Measurements from ENCODE around the gene POPDC2. TPM values are rescaled to one million over a fixed set of nuclear protein-coding genes. Genes with fewer than 3 reads are reported as not detected.

The POPDC2 gene
- total RNA-seq (2021) = 0.37 and 0.97 TPM in 2 replicates
- long read RNA-seq, partial matches to known transcripts = 0 of 9 reads
- long read RNA-seq, other reads (novel, unspliced or antisense) = 9 of 9 reads

GRCh38 chr3:119660474-119661440 is at the start of gene POPDC2:
TSS of gene POPDC2 (minus strand) at chr3:119660589. CDS start at chr3:119660423, 166 bp downstream.
- TF ChIP-seq CTCF (conservative IDR thresholded peaks at IDR 0.05) = no peak
- Histone ChIP-seq H4K8ac (replicated peaks; ENCODE audit: insufficient read length, low read depth, low read length) (no peak within 1 kb of the TSS), H3T11ph (ENCODE audit: low read length) (no peak within 1 kb of the TSS), H4K91ac (ENCODE audit: insufficient read length, low read depth, low read length) (no peak within 1 kb of the TSS), H4K5ac (ENCODE audit: insufficient read length, low read depth, low read length) (no peak within 1 kb of the TSS), H2BK15ac (ENCODE audit: low read depth, low read length) (no peak within 1 kb of the TSS), H2AK5ac (ENCODE audit: insufficient read length, low read length) (no peak within 1 kb of the TSS), H3K56ac (ENCODE audit: insufficient read length, low read depth, low read length) (no peak within 1 kb of the TSS), H2BK120ac (ENCODE audit: low read depth, low read length, poor library complexity, severe bottlenecking) (no peak within 1 kb of the TSS), H4K20me1 (ENCODE audit: control insufficient read depth, insufficient read depth, insufficient read length) (no peaks in the 10 kb centered on the region), H2BK20ac (ENCODE audit: low read depth, low read length, poor library complexity, severe bottlenecking) (no peak within 1 kb of the TSS), H3K4ac (ENCODE audit: low read depth, low read length) (no peak within 1 kb of the TSS), H3K27ac (ENCODE audit: insufficient read length, low read depth, low read length) (no peak within 1 kb of the TSS), H3K18ac (ENCODE audit: insufficient read length, low read depth, low read length) (no peak within 1 kb of the TSS), H3K9me3 (ENCODE audit: control insufficient read depth, low read depth, low read length) (no peaks in the 10 kb centered on the region), H3K23me2 (ENCODE audit: insufficient read length, low read depth, low read length, poor library complexity, severe bottlenecking) (no peaks in the 10 kb centered on the region), H3K14ac (ENCODE audit: insufficient read depth, low read length) (no peak within 1 kb of the TSS; the same call in 1 of the 2 replicates), H3K27me3 (ENCODE audit: insufficient read depth, low read length) (no peaks in the 10 kb centered on the region), H3K79me1 (ENCODE audit: insufficient read depth, low read depth, low read length, poor library complexity, severe bottlenecking) (no peaks in the 10 kb centered on the region), H3K4me1 (ENCODE audit: insufficient read depth, low read length) (0 out of 2 replicates have a peak, but pooled peaks cover 2% of the 10 kb centered on the region), H3K79me2 (ENCODE audit: insufficient read depth, low read length) (no peaks in the 10 kb centered on the region), H3K9ac (ENCODE audit: extremely low read depth, insufficient read length, low read length) (no peak within 1 kb of the TSS), H2AFZ (ENCODE audit: low read length) (no peak within 1 kb of the TSS), H3K4me2 (ENCODE audit: insufficient read depth, insufficient read length, low read length) (no peak within 1 kb of the TSS), H2BK12ac (ENCODE audit: insufficient read length, low read depth, low read length) (no peak within 1 kb of the TSS), H3K23ac (ENCODE audit: insufficient read length, low read depth, low read length) (no peak within 1 kb of the TSS), H2BK5ac (ENCODE audit: insufficient read length, low read length) (peak within 1 kb of the TSS; percentile 46)
- no peaks in the 10 kb centered on the region for H3K9me3 Mint-ChIP-seq
- H3K36me3 Mint-ChIP-seq (ENCODE audit: insufficient read depth in 1 of 3, low read depth in 3 of 3) = no peaks in the 10 kb centered on the region
- H3K27me3 Mint-ChIP-seq (ENCODE audit: low read depth) = no peaks in the 10 kb centered on the region
- WGBS (ENCODE audit: extremely low coverage, insufficient read length, low lambda C conversion rate) = no CpG with 5 or more reads among the region's 9 CpGs
- no peak for DNase-seq
- peaks cover 2 to 4% of the 10 kb centered on the region in 2 experiments; a peak in 2 of 4 replicates for H3K4me1 Mint-ChIP-seq
- peak within 1 kb of the TSS in 1 of 3 experiments; percentile 41; a peak in 1 of 7 replicates for H3K27ac Mint-ChIP-seq
- H3K4me3 Mint-ChIP-seq = no peak within 1 kb of the TSS
